Neural progenitor cell (in vitro differentiated cells): ENCODE results near the gene DIAPH2. TPM values are rescaled to one million over a fixed set of nuclear protein-coding genes. Genes with fewer than 3 reads are reported as not detected.

Experiments
- DNase-seq: peaks from one replicate; pipeline ENCODE4 v3.0.0-alpha.2; 2016; ENCODE audit warnings: low spot score
- H2AFZ ChIP-seq: fragments of 200-600 bp; sonication (generic); replicated peaks from 2 replicates; pipeline ENCODE4 v1.6.1; 2016; ENCODE audit warnings: antibody characterized with exemption
- H3F3A ChIP-seq: fragments of 200-600 bp; sonication (generic); 2 replicates; pipeline ENCODE4 v1.6.1; 2016; ENCODE audit warnings: antibody characterized with exemption, low read depth
- H3K27ac ChIP-seq: fragments of 200-600 bp; sonication (generic); 2 replicates; pipeline ENCODE4 v1.5.1; 2016; ENCODE audit warnings: mild to moderate bottlenecking
- H3K27me3 ChIP-seq: fragments of 200-600 bp; sonication (generic); 2 replicates; pipeline ENCODE4 v1.6.1; 2016; ENCODE audit warnings: mild to moderate bottlenecking, moderate library complexity
- H3K36me3 ChIP-seq: fragments of 200-600 bp; sonication (generic); 2 replicates; pipeline ENCODE4 v1.5.1; 2016
- H3K4me1 ChIP-seq: fragments of 200-600 bp; sonication (generic); 2 replicates; pipeline ENCODE4 v1.6.1; 2016; ENCODE audit warnings: mixed run types
- H3K4me2 ChIP-seq: fragments of 200-600 bp; sonication (generic); 2 replicates; pipeline ENCODE4 v1.6.1; 2016
- H3K4me3 ChIP-seq: fragments of 200-600 bp; sonication (generic); 2 replicates; pipeline ENCODE4 v1.5.1; 2016
- H3K79me2 ChIP-seq: fragments of 200-600 bp; sonication (generic); 2 replicates; pipeline ENCODE4 v1.6.1; 2016; ENCODE audit warnings: low read depth
- H3K9ac ChIP-seq: fragments of 200-600 bp; sonication (generic); 2 replicates; pipeline ENCODE4 v1.6.1; 2016
- H3K9me3 ChIP-seq: fragments of 200-600 bp; sonication (generic); 2 replicates; pipeline ENCODE4 v1.5.1; 2016; ENCODE audit warnings: low read depth
- H4K20me1 ChIP-seq: fragments of 200-600 bp; sonication (generic); 2 replicates; pipeline ENCODE4 v1.6.1; 2016; ENCODE audit warnings: low read depth
- H3K27ac Mint-ChIP-seq: 3 replicates; pipeline ENCODE4 v1.8.0; 2021; ENCODE audit warnings: mixed read lengths
- H3K27me3 Mint-ChIP-seq: 2 replicates; pipeline ENCODE4 v1.8.0; 2022; ENCODE audit warnings: low read depth, mild to moderate bottlenecking, inconsistent platforms, moderate library complexity, mixed read lengths; ENCODE audit not compliant: insufficient read depth
- H3K36me3 Mint-ChIP-seq: 3 replicates; pipeline ENCODE4 v1.8.0; 2021; ENCODE audit warnings: mixed read lengths
- H3K4me1 Mint-ChIP-seq: 3 replicates; pipeline ENCODE4 v1.8.0; 2021; ENCODE audit warnings: mixed read lengths
- H3K4me3 Mint-ChIP-seq: 3 replicates; pipeline ENCODE4 v1.8.0; 2021; ENCODE audit warnings: mild to moderate bottlenecking, moderate library complexity, mixed read lengths
- H3K9me3 Mint-ChIP-seq: 3 replicates; pipeline ENCODE4 v1.8.0; 2020; ENCODE audit warnings: mixed read lengths
- CTCF ChIP-seq: fragments of 200-600 bp; sonication (generic); IDR thresholded peaks from 2 replicates; pipeline ENCODE4 v1.5.1; 2017; ENCODE audit warnings: antibody characterized with exemption, mild to moderate bottlenecking
- EZH2 ChIP-seq: fragments of 200-600 bp; sonication (generic); IDR thresholded peaks from 2 replicates; pipeline ENCODE4 v1.6.1; 2017; ENCODE audit warnings: antibody characterized with exemption, mild to moderate bottlenecking, moderate library complexity
- EZH2phosphoT487 ChIP-seq: fragments of 200-600 bp; sonication (generic); IDR thresholded peaks from 2 replicates; pipeline ENCODE4 v1.6.1; 2017; ENCODE audit warnings: antibody characterized with exemption
- total RNA-seq: library from RNA; depleted of rRNA; stranded (reverse); fragments of >200 nt; gene quantifications from 2 replicates; pipeline ENCODE4 v1.2.3, GENCODE V29; 2015; ENCODE audit warnings: low replicate concordance

DIAPH2 gene
- total RNA-seq, 1 donor from 2014 or later: 24.0 TPM

- Histone ChIP-seq H3K79me2 (no peaks in the 10 kb centered on the region), H3K4me3 (no peak overlapping the region), H3F3A (peaks cover 4% of the 10 kb centered on the region), H3K9me3 (no peaks in the 10 kb centered on the region), H3K4me1 (peaks cover 10% of the 10 kb centered on the region), H3K4me2 (no peak overlapping the region), H3K9ac (no peak overlapping the region), H3K27me3 (no peaks in the 10 kb centered on the region), H3K36me3 (no peaks in the 10 kb centered on the region), H3K27ac (no peak overlapping the region), H2AFZ (no peak overlapping the region), H4K20me1 (no peaks in the 10 kb centered on the region)
- Mint-ChIP-seq H3K27me3 (no peaks in the 10 kb centered on the region), H3K36me3 (no peaks in the 10 kb centered on the region), H3K4me1 (peaks cover 8% of the 10 kb centered on the region), H3K27ac (no peak overlapping the region), H3K4me3 (no peak overlapping the region), H3K9me3 (no peaks in the 10 kb centered on the region)
- no peak for TF ChIP-seq CTCF
- no peak for TF ChIP-seq EZH2phosphoT487
- TF ChIP-seq EZH2: no peak
- DNase-seq: no peak
These were observed 716.5 kb downstream of the DIAPH2 start for GRCh38 chrX:97401154-97401553.

- Mint-ChIP-seq H3K27me3 (no peaks in the 10 kb centered on the region), H3K36me3 (no peaks in the 10 kb centered on the region), H3K27ac (peak overlapping the region; percentile 16), H3K9me3 (no peaks in the 10 kb centered on the region), H3K4me3 (no peak overlapping the region), H3K4me1 (peaks cover 8% of the 10 kb centered on the region)
- H3K4me2 ChIP-seq: no peak overlapping the region
- no peaks in the 10 kb centered on the region for H3K36me3 ChIP-seq
- peaks cover 10% of the 10 kb centered on the region for H3K4me1 ChIP-seq
- no peak overlapping the region for H3K27ac ChIP-seq
- H3K9me3 ChIP-seq: no peaks in the 10 kb centered on the region
- H2AFZ ChIP-seq: no peak overlapping the region
- no peak for TF ChIP-seq CTCF
- no peak for TF ChIP-seq EZH2phosphoT487
- no peak for TF ChIP-seq EZH2
- no peaks in the 10 kb centered on the region for H3K27me3 ChIP-seq
- no peak for DNase-seq
- H3K9ac ChIP-seq: no peak overlapping the region
- H3F3A ChIP-seq: peaks cover 4% of the 10 kb centered on the region
- no peaks in the 10 kb centered on the region for H3K79me2 ChIP-seq
- no peak overlapping the region for H3K4me3 ChIP-seq
- no peaks in the 10 kb centered on the region for H4K20me1 ChIP-seq
These were observed 717.0 kb downstream of the DIAPH2 start for GRCh38 chrX:97401586-97402136.

- no peaks in the 10 kb centered on the region for H3K9me3 ChIP-seq
- H3K4me3 Mint-ChIP-seq: no peak overlapping the region
- no peaks in the 10 kb centered on the region for H3K36me3 ChIP-seq
- no peak overlapping the region for H2AFZ ChIP-seq
- no peaks in the 10 kb centered on the region for H3K27me3 Mint-ChIP-seq
- H3K4me3 ChIP-seq: no peak overlapping the region
- no peaks in the 10 kb centered on the region for H3K36me3 Mint-ChIP-seq
- H3K4me1 ChIP-seq: peaks cover 10% of the 10 kb centered on the region
- H3K9ac ChIP-seq: no peak overlapping the region
- TF ChIP-seq EZH2phosphoT487 (no peak), EZH2 (no peak), CTCF (no peak)
- no peaks in the 10 kb centered on the region for H3K79me2 ChIP-seq
- no peaks in the 10 kb centered on the region for H3K9me3 Mint-ChIP-seq
- H3K27ac Mint-ChIP-seq: no peak overlapping the region
- peaks cover 4% of the 10 kb centered on the region for H3F3A ChIP-seq
- no peaks in the 10 kb centered on the region for H3K27me3 ChIP-seq
- no peak overlapping the region for H3K4me2 ChIP-seq
- no peak overlapping the region for H3K27ac ChIP-seq
- no peaks in the 10 kb centered on the region for H4K20me1 ChIP-seq
- peaks cover 8% of the 10 kb centered on the region for H3K4me1 Mint-ChIP-seq
- no peak for DNase-seq
These were observed 717.7 kb downstream of the DIAPH2 start for GRCh38 chrX:97402333-97402732.
